GM10266 (cell line): Measurements from ENCODE around the gene TMEM129.
"Not testable (repeated sequence)": the region's sequence is repeated elsewhere in the genome, so short reads cannot be mapped to it uniquely, and the experiment has no call there.

ENCODE experiments used
- DNase-seq: peaks from one replicate; pipeline ENCODE4 v3.0.0; 2012; ENCODE audit errors: extremely low spot score
- TF ChIP-seq, protein P1 (sequence below): IDR thresholded peaks from 2 replicates; pipeline ENCODE4 v1.5.1; 2012; ENCODE audit warnings: mild to moderate bottlenecking, low read depth; ENCODE audit not compliant: control insufficient read depth, insufficient read depth; ENCODE audit errors: missing control alignments

The TMEM129 gene

DNA sequence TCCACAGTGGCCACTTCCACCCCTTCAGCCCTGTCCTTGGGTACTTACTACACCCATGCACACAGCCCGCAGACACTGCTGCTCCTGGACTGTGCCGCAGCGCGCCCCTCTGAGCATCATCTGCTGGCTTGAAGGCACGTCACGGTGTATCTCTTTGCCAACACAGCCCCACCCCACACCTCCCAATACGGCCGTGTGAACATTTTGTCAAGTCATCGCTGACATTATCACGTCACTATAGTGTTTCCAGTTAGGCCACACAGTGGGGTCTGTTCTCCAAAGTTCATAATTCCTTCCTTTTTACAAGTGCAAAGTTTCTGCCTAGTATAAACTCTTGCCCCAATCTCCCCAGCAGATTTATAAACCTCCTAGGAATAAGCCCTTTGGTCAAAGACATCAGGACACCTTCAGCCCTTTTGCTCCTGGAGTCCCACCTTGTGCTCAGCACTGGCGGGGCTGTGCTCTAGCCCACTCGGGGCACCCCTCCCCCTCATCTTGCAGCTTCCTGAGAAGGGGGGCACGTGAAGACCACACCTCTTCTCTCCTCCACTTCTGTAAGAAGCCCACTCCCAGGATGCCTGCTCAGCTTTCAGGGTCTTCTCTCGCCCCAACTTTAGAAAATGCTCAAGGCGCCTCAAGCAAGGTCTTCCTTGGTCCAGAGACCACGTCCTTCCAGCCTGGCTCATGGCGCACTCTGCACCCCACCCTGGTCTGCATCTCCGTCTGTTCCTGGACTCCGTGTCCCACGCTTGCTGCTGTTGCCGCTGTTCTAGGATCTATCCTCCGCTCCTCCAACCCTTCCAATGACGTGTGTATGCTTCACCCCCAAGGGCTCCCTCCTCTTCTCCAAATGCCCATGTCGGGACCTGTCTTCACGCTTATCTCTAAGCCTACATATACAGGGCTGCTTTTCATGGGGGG, 44.3 kb downstream of the TMEM129 start:
- DNase-seq, result no peak
- TF ChIP-seq, protein P1, sequence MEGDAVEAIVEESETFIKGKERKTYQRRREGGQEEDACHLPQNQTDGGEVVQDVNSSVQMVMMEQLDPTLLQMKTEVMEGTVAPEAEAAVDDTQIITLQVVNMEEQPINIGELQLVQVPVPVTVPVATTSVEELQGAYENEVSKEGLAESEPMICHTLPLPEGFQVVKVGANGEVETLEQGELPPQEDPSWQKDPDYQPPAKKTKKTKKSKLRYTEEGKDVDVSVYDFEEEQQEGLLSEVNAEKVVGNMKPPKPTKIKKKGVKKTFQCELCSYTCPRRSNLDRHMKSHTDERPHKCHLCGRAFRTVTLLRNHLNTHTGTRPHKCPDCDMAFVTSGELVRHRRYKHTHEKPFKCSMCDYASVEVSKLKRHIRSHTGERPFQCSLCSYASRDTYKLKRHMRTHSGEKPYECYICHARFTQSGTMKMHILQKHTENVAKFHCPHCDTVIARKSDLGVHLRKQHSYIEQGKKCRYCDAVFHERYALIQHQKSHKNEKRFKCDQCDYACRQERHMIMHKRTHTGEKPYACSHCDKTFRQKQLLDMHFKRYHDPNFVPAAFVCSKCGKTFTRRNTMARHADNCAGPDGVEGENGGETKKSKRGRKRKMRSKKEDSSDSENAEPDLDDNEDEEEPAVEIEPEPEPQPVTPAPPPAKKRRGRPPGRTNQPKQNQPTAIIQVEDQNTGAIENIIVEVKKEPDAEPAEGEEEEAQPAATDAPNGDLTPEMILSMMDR, result no peak

DNA sequence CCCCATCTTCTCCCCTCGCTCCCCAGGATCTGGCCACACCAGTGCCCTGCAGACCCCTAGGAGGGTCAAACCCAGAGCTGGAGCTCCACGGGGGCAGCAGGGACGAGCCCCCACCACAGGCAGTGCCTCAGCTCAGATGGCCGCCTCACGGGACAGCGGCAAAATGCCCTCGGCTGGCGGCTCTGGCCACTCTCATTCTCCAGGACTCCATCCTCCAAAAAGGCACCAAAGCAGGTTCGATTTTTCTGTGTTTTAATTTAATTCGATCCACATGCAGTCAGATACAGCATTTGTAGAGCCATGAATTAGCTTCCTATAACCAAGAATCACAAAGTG, 45.4 kb downstream of the TMEM129 start:
- no peak for DNase-seq
- TF ChIP-seq, protein P1, result no peak

DNA sequence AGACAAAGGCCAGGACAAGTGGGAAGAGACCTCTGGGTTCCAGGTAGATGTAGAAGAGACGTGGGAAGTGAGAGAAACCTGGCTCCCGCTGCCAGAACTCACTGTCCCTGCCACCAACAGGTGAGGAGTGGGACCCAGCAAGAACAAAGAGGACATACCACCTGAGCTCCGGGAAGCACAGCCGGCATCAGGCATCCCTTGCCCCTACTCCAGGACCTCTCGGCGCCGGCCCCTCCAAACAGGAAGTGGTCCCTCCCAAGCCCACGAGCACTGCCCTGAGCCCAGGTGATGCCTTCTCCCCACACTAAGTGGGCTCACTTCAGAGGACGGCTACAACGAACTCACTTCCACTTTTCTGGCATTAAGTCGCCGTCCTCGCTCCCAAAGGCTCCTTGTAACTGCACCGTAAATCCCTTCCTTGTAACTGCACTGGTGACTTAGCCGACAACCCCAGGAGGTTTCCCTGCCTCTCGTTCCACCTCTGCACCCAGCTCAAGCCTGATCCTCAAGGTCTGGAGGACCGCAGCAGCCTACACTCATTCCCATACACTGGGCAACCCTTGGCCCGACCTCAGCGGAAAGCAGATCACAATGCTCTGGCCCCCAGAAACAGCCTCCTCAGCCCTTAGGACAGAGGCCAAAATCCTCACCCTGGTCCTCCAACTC, 45.9 kb downstream of the TMEM129 start:
- TF ChIP-seq, protein P1, result no peak
- DNase-seq, result no peak

DNA sequence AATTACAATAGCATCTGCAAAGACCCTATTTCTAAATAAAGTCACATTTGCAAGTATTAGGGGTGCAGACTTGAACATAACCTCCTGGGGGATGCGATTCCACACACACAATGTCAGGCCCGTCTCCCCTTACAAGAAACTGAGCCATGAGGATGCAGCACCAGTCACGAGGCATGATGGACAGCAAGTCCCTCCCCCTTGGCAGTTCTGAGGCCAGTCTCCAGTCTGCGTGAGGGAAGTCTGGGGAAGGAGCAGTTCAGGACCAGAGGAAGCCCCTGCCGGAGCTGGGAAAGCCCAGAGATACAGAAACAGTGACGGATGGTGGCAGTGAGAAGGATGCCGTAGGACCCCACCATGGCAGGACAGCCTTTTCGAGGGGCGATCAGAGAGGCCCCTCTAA, 46.4 kb downstream of the TMEM129 start:
- TF ChIP-seq, protein P1, result no peak
- DNase-seq, result no peak

DNA sequence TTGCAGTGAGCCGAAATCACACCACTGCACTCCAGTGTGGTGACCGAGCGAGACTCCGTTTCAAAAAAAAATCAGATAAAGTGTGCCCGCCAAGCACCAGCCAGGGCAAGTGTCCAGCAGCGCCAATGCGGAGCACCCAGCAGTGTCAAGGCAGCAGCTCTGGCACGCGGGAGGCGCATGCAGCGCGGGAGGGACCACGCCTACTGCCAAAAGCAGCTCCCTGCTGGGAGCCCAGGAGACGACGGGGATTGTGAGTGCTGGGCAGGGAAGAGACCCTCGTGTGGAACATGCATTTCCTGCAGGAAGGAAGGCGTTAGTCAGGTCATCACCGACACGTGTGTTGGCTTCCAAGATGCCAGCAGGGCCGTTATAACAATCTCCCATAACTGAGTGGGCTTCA, 47.5 kb downstream of the TMEM129 start:
- DNase-seq, result no peak
- TF ChIP-seq, protein P1, result no peak

DNA sequence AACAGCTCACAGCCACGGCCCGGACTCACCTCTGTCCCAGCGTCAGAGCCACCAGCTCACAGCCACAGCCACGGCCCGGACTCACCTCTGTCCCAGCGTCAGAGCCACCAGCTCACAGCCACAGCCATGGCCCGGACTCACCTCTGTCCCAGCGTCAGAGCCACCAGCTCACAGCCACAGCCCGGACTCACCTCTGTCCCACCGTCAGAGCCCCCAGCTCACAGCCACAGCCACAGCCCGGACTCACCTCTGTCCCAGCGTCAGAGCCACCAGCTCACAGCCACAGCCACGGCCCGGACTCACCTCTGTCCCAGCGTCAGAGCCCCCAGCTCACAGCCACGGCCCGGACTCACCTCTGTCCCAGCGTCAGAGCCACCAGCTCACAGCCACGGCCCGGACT, 50.1 kb downstream of the TMEM129 start:
- DNase-seq, result not testable (repeated sequence)

DNA sequence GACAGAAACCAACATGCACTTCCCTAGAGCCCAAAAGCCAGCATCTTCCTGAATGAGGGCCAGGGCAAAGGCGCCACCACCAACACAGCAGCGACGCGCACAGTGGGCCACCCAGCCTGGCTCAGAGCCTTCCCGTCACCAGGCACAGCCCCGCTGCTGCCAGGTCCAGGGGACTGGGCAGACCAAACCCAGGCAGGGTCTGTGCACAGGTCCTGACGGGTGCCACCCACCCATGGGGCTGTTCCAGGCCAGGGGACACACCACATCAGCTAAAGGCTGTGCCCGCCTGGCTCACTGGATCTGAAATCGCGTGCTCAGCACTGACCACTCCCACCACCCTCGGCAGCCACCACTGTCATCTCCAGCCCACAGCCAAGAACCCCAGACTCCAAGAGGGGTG, 50.8 kb downstream of the TMEM129 start:
- TF ChIP-seq, protein P1, result no peak
- no peak for DNase-seq
